Fibroblast of upper back skin (primary cell): ENCODE results near the gene UBQLN1.
"Not testable (repeated sequence)": the region's sequence is repeated elsewhere in the genome, so short reads cannot be mapped to it uniquely, and the experiment has no call there.

Source experiments
- DNase-seq: peaks from one replicate; pipeline ENCODE4 v3.0.0-alpha.2; 2013

UBQLN1 gene

GRCh38 chr9:83629433-83630104 is 78.2 kb downstream of the UBQLN1 start:
- no peak for DNase-seq

- DNase-seq: no peak
Observed at GRCh38 chr9:83628540-83628939, 79.2 kb downstream of the UBQLN1 start.

- DNase-seq: no peak
Observed at GRCh38 chr9:83625178-83625577, 82.6 kb downstream of the UBQLN1 start.

GRCh38 chr9:83623679-83624076 is 84.1 kb downstream of the UBQLN1 start:
- no peak for DNase-seq

- peak; percentile 36 for DNase-seq
Observed at GRCh38 chr9:83622939-83623678, 84.6 kb downstream of the UBQLN1 start, which contains the start of gene IDNK. Gene IDNK (plus strand): TSS chr9:83623143. CDS start chr9:83623172, 29 bp downstream.

- DNase-seq: no peak
Observed at GRCh38 chr9:83622433-83622938, 85.3 kb downstream of the UBQLN1 start.

- peak; percentile 34 for DNase-seq
Observed at GRCh38 chr9:83620841-83621636, 86.7 kb downstream of the UBQLN1 start.

GRCh38 chr9:83617299-83617698 is 90.5 kb downstream of the UBQLN1 start:
- DNase-seq: no peak

- DNase-seq: not testable (repeated sequence)
Observed at GRCh38 chr9:83613298-83613697, 94.5 kb downstream of the UBQLN1 start.
